ENCODE measurements around the gene IL17RB. TPM values are rescaled to one million over a fixed set of nuclear protein-coding genes. Genes with fewer than 3 reads are reported as not detected.

Gene IL17RB
- total RNA-seq, 2 donors from 2014 or later, result 2.3 TPM; not detected in 1

DNA sequence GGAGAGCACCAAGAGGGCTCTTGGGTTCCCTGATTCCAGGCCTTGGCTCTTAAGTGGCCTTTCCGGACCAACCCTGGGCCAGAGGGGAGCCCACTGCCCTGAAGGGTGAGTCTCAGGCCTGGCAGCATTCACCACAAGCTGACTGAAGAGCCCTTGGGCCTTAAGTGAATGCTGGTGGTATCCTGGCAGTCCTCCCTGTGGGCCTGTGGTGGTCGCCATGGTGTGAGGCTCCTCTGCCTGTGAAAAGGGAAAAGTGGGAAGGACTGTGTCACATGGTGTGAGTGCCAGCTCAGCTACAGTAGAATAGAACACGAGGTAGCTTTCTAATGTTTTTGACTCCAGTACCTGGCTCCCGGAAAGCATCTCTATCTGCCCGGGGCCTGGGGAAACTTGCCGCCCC, 15.4 kb upstream of the IL17RB start:
- H3K27me3 ChIP-seq (replicated peaks; ENCODE audit: insufficient read depth), result no peaks in the 10 kb centered on the region
- TF ChIP-seq CTCF (IDR thresholded peaks at IDR 0.05), result no peak
- no peak overlapping the region for H3K27ac ChIP-seq
- ATAC-seq (ENCODE audit: insufficient number of reproducible peaks, low FRiP score, low read depth) (no peak), DNase-seq (ENCODE audit: low spot score) (no peak)
- H3K4me3 ChIP-seq, result no peak overlapping the region
- H3K9me3 ChIP-seq, result no peaks in the 10 kb centered on the region
- H3K36me3 ChIP-seq, result no peaks in the 10 kb centered on the region
- no peaks in the 10 kb centered on the region for H3K4me1 ChIP-seq (ENCODE audit: control insufficient read depth in 1 of 2, low read depth in 2 of 2)

- no peaks in the 10 kb centered on the region for H3K4me1 ChIP-seq (ENCODE audit: control insufficient read depth in 1 of 2, low read depth in 2 of 2)
- H3K27ac ChIP-seq, result no peak overlapping the region
- no peak overlapping the region for H3K4me3 ChIP-seq
- no peaks in the 10 kb centered on the region for H3K36me3 ChIP-seq
- H3K9me3 ChIP-seq, result no peaks in the 10 kb centered on the region
- DNase-seq (ENCODE audit: low spot score), result no peak
- TF ChIP-seq CTCF (IDR thresholded peaks at IDR 0.05), result no peak
- no peak for ATAC-seq (ENCODE audit: insufficient number of reproducible peaks, low FRiP score, low read depth)
- no peaks in the 10 kb centered on the region for H3K27me3 ChIP-seq (replicated peaks; ENCODE audit: insufficient read depth)
These were observed 13.2 kb upstream of the IL17RB start for GRCh38 chr3:53833053-53833645.

GRCh38 chr3:53833700-53834099, 12.7 kb upstream of the IL17RB start:
- Histone ChIP-seq H3K27ac (no peak overlapping the region), H3K36me3 (no peaks in the 10 kb centered on the region), H3K9me3 (no peaks in the 10 kb centered on the region), H3K4me3 (no peak overlapping the region), H3K27me3 (replicated peaks; ENCODE audit: insufficient read depth) (no peaks in the 10 kb centered on the region), H3K4me1 (ENCODE audit: control insufficient read depth in 1 of 2, low read depth in 2 of 2) (no peaks in the 10 kb centered on the region)
- ATAC-seq (ENCODE audit: insufficient number of reproducible peaks, low FRiP score, low read depth) (no peak), DNase-seq (ENCODE audit: low spot score) (no peak)
- TF ChIP-seq CTCF (IDR thresholded peaks at IDR 0.05), result no peak

GRCh38 chr3:53834429-53835095, 11.8 kb upstream of the IL17RB start:
- no peaks in the 10 kb centered on the region for H3K9me3 ChIP-seq
- H3K27me3 ChIP-seq (replicated peaks; ENCODE audit: insufficient read depth), result no peaks in the 10 kb centered on the region
- no peak for TF ChIP-seq CTCF (IDR thresholded peaks at IDR 0.05)
- no peak for ATAC-seq (ENCODE audit: insufficient number of reproducible peaks, low FRiP score, low read depth)
- H3K4me1 ChIP-seq (ENCODE audit: control insufficient read depth in 1 of 2, low read depth in 2 of 2), result no peaks in the 10 kb centered on the region
- H3K36me3 ChIP-seq, result no peaks in the 10 kb centered on the region
- H3K27ac ChIP-seq, result no peak overlapping the region
- no peak overlapping the region for H3K4me3 ChIP-seq
- no peak for DNase-seq (ENCODE audit: low spot score)

DNA sequence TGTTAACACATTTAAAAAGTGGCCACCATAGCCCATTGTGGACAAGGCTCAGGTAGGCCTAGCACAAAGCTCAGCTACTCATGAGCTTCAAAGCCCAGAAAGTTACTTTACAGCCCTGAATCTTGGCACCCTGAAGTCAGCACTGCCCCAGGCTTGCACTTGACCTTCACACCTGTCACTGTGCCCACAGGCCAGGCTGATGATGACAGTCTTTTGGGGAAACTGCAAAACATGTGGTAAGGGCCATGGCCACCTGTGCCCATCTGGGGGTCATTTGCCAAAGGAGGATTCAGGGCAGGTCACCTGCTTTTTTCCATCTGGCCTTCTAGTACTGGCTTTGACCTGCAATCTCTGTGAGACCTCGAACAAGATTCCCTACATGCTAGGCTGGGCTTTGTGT, 11.1 kb upstream of the IL17RB start:
- Histone ChIP-seq H3K9me3 (no peaks in the 10 kb centered on the region), H3K27me3 (replicated peaks; ENCODE audit: insufficient read depth) (no peaks in the 10 kb centered on the region), H3K27ac (no peak overlapping the region), H3K36me3 (no peaks in the 10 kb centered on the region), H3K4me3 (no peak overlapping the region), H3K4me1 (ENCODE audit: control insufficient read depth in 1 of 2, low read depth in 2 of 2) (no peaks in the 10 kb centered on the region)
- DNase-seq (ENCODE audit: low spot score) (no peak), ATAC-seq (ENCODE audit: insufficient number of reproducible peaks, low FRiP score, low read depth) (no peak)
- no peak for TF ChIP-seq CTCF (IDR thresholded peaks at IDR 0.05)

All from thoracic aorta (tissue), 2 donors.